Hematopoietic multipotent progenitor cell treated with erythropoietin and hydrocortisone succinate and interleukin-3 and kit ligand, for 15 days (in vitro differentiated cells): ENCODE data around the gene FMNL3.

ENCODE experiments used
- DNase-seq: peaks from one replicate; pipeline ENCODE4 v3.0.0-alpha.2; 2015; ENCODE audit warnings: low spot score

FMNL3 gene

DNA sequence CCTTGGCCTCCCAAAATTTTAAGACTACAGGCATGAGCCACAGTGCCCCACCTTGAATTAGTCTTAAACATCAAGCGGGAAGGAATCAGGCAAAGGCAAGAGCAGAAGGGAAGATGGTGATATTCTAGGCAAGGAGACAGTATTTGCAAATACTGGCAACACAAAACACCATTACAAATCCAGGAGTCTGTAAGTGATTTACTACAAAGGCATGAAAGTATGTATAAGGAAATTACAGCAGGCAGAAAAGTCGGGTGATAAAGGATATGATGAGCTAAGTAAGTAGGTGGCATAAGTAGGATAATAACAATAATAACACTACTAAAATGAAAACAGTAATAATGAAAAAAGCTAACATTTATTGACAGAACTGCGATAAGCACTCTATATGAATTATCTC is 28.5 kb downstream of the FMNL3 start:
- DNase-seq, result no peak

DNA sequence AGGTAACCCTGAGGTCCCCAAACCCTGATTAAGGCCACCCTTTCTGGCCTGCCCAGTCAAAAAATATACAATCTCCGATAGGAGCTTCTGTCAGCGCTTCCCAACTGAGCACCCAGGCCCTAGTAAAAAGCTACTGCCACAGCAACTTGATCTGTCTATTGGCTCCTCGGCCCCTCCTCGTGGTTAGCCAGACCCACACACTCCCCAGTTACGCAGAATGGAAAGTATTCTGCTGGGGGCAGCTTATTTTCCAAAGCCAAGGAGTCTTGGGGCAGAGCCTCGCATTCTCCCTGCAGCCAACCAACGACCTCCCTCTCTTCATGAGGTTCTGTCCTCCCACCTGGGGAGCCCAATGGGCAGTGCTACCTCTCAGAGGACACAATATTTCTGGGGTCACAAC is 32.1 kb downstream of the FMNL3 start:
- no peak for DNase-seq

DNA sequence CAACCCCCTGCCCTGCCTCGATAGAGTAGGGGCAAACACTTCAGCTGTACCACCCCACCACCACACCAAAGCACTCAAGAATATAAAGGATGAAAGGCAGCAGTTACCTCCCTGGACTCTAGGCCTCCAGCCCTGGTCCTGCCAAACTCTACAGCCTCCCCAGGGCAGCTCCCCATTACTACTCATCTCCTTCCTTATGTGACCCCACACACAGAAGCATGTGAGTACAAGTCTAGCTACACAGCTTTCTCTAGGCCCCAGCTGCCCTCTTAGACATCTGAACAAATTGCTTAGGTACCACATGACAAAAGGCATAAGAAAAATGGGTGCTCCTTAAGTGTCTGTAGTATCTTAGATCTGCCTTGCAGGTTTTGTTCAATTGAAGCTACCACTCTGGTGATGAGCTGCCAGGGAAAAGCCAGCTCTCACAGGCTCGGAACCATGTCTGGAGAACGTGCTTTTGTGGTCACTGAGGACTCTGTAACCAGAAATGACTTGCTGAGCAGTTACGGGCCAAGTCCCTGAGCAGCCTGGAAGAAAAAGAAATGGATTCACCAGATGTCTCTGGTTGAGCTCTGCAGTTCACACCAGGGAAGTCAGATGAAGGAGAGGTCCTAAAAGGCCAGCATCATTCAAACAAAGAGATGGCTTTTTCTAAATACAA is 32.8 kb downstream of the FMNL3 start:
- DNase-seq, result no peak

DNA sequence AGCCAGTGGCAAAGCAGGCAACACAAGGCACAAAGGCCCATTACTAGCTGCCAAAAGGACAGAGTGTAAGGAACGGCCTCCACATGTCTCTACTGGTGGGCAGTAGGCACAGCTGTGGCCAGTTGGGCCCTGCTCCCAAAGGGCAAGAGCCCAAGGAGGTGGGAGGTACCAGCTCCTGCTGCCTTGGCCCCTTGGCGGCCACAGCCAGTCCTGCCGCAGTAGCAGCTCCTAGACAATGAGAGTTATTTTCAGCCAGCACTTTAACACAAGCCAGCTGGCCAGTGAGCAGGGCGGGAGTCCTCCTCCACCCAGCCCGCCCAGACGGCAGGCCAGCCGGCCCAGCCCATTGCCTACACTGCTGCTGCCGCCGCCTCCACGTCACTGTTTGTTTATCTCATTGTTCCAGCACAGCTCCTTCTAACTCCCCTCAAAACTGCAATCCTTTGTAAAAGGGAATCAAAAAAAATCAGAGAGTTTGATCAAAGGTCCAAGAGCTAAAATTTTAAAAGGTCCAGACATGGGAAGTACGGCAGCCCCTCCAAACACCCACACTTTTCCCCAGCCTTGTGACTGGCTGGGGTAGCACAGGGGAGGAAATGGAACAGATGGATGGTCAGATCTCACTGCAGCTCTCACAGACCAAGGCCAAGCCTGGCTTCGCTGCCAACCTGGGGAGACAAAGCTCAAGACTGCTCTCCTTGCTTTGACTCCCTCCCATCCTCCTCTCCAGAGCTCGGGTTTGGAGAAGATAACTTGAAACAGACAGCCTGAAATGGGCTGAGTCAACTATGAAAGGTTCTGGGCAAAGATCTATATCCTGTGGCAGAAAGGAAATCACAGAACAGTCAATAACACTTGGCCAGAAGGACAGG is 33.5 kb downstream of the FMNL3 start:
- peak; percentile 77 for DNase-seq

DNA sequence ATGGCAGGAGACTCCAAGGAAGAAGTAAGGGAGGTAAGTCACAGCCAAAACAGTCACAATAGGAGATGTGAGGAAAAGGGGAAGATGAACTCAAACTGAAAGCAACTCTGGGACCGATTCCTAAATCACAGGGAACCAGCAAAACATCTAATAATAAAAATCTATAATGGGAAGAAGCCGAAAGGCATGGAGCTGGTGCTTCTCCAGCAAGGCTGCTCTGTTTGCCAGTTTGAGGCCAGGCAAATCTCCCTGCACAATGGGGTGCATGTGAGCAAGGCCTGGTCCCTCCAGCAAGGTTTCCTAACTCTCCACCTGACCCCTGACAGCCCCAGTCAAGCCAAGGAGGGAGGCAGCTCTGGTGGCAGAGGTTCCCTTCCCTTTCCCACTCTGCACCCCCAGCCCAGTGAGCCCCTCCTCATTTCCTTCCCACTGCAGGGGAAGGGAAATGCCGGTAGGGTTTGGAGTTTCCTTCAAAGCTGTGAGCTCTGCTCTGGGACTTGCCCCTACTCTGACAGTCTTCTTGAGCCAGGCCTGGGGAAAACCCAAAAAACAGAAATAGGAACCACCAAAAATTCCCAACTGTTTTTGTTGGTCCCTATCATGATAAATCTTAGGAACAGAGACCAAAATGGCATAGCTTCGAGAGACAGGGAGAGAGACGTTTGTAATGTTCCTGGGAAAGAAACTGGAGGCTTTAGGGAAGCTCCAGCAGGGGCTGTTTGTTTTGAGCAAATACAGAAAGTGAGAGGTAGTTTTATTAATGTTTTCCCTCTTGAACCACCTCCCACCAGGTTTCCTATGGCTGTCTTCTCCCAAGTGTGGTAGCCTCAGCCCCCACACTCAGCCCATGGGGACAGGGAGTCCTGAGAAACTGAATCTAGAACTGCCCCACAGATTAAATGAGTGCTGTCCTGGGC is 34.6 kb downstream of the FMNL3 start:
- DNase-seq, result no peak

GRCh38 chr12:49671031-49671765 is 36.0 kb downstream of the FMNL3 start:
- peak; percentile 22 for DNase-seq

- DNase-seq, result no peak
These were observed 37.4 kb downstream of the FMNL3 start for GRCh38 chr12:49669796-49670195.

DNA sequence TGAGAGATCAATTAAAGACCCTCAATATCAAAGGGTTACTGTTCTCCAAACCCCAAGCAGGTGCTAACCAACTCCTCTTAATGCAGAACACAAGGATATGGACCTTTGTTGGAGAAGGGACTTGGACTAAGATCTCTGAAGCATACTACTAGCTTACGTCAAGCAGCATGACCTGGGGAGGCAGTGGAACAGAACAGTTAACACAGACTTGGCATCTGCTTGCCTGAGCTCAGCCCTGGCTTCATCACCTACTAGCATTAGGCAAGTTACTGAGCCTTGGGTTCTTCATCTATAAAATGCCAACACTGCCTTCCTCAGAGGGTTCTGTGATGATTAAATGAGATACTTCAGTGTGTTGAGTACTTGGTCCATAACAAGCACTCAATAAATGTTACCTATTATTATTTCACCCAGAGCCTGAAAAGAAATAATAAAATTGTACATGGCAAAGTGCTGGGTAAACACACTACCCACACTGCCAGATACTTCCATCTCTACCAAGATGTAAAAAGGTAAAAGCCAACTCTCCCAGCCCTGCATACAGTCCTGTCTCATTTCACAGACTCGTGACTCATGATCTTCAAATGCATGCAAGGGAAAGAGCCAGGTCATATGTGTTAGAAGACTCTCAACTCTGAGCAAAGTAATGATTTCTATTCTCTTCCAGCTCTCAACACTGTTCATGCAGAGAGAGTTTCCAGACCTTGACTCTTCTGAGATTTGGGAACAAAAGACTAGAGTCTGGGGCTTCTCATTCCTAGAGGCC is 39.7 kb downstream of the FMNL3 start:
- no peak for DNase-seq

DNA sequence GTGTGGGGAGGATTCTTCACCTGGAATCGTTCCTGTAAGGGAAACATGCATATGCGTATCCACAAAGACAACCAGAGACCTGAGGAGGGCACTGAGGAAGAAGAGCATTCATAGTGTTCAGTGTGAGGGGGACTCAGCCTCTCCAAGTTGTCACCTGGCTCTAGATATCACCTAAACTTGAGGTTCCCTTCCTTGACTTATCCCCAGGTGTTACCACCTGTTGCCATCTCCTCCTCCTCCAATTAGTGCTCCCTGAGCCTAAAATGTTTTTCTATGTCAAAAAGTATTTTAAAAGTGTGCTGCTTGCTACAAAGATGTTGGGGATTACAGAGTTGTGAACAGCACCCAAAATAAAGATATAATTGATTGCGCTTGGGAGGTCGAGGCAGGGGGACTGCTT is 41.0 kb downstream of the FMNL3 start:
- DNase-seq, result no peak

DNA sequence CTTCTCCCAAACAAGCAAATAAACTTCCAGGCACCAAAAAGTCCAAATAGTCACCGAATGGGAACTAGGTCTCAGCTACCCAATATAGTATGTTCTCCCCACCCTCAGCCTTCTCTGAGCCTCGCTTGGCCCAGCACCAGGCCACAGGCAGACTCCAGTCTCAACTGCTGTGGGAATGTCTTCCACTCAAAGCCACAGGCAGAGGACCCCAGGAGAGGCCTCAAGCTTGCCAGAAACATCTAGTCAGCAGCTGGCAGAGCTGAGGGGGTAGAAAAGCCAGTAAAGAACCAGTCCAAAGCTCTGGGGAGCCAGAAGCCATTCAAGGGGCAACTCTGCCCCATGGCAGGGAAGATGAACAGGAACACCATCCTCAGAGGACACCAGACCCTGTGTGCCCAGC is 41.8 kb downstream of the FMNL3 start:
- DNase-seq, result no peak

- no peak for DNase-seq
These were observed 42.5 kb downstream of the FMNL3 start for GRCh38 chr12:49664591-49665239.

DNA sequence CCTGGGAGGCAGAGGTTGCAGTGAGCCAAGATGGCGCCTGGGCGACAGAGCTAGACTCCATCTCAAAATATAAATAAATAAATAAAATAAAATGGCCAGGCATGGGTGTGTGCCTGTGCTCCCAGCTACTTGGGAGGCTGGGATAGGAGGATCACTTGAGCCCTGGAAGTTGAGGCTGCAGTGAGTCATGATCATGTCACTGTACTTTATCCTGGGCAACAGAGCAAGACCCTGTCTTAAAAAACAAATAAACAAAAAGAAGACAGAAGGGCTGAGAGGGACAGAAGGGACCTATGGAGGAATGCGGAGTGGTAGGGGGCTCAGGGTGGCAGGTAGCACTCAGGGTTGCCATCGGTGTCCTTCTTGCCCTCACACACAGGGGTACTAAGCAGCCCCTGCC is 43.0 kb downstream of the FMNL3 start:
- no peak for DNase-seq

DNA sequence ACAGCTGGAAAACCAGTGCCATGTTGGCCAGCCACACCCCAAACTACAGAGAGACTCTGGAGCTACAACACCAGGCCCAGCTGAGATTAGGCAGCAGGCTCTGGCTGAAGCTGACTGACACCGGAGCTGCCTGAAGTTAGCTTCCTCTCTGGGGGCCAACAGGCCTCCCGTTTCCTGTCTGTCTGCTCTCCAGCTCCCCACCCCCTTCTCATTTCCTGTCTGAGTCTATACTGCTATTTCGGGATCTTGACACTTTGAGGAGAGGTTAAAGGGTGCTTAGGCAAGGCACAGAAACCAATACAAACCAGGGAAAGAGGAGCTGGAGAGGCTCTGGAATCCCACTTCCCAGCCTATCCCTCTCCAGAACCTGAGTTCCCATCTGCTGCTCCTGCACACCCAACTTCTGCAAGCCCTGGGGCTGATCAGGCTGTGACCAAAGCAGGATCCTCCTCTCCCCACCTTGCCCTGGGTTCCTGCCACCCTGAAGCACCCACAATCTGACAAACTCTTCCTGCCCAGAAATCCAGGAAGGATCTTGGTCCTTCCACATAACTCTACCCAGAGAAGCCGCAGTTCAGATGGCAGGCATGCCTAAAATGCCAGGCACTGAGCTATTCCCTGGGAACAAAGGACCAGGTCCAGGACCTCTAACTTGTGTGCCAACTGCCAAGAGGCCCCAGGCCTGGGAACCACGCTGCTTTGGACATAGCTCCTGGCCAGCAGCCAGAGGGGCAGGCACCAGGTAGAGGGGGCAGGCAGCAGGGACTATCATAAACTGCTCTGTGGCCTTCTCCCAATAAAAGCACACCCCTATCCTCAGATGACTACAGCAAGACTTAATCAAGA is 44.0 kb downstream of the FMNL3 start:
- DNase-seq, result no peak

- no peak for DNase-seq
These were observed 45.5 kb downstream of the FMNL3 start for GRCh38 chr12:49661746-49662145.

GRCh38 chr12:49661191-49661590 is 46.0 kb downstream of the FMNL3 start:
- no peak for DNase-seq

- DNase-seq, result no peak
These were observed 47.5 kb downstream of the FMNL3 start for GRCh38 chr12:49659753-49660152.

- no peak for DNase-seq
These were observed 48.9 kb downstream of the FMNL3 start for GRCh38 chr12:49658276-49658675.

DNA sequence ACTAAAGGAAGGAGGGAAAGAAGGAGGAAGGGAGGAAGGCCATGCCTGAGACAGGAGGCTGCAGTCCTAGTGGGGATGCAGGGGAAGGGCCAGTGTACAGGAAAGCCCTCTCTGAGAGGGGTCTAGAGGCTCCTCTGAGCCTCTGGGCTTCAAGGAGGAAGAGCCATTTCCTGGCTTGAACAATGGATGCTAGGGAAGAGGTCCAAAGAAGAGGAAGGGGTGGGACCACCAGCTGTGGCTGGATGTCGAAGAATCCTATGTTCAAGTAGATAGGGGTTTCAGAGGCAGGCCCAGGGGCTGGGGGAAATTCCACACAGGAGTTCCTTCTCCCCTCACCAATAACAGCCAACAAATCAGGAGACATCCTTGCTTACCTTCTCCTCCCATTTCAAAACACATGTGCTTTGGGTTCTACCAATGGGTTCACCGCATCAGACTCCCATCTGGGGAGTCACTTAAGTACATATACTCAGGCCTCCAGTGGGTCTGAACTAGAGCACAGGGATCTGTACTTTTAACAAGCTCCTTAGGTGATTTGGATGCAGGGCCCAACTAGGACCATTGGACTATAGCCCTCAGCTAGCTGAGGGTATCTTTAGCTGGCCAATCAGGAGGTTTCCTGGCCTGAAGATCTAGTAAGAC is 51.5 kb downstream of the FMNL3 start:
- no peak for DNase-seq

- DNase-seq, result no peak
These were observed 52.5 kb downstream of the FMNL3 start for GRCh38 chr12:49654715-49655114.
